Naive thymus-derived CD8-positive, alpha-beta T cell (primary cell): ENCODE data around the gene DES. TPM values are rescaled to one million over a fixed set of nuclear protein-coding genes. Genes with fewer than 3 reads are reported as not detected.

Source experiments
- ATAC-seq, 2 donors: fragments of 150-1000 bp; cut with Tn5 transposase in 1 of 2; sonication (Bioruptor Pico), chemical (Tn5 transposase) in 1 of 2; 1 replicate in 1 of 2; 2 replicates in 1 of 2; pipeline ENCODE4 v1.10.0; 2021; ENCODE audit warnings: mild to moderate bottlenecking in 2 of 2, moderate library complexity in 2 of 2
- POLR2A ChIA-PET: fragments of 350-600 bp; sonication (Branson Sonifier 250); formaldehyde crosslinking; loops from one replicate; lab custom pipeline; 2021; ENCODE audit warnings: antibody characterized with exemption; lab: Charles Lee
- DNase-seq, 10 donors: peaks; one replicate each; pipeline versions ENCODE4 v3.0.0 to v3.0.0-alpha.2; 2020 to 2022
- H3K27ac Mint-ChIP-seq, 10 donors: one replicate each; pipeline ENCODE4 v1.8.0; 2020 to 2022; ENCODE audit warnings: mild to moderate bottlenecking in 10 of 10, mixed read lengths in 10 of 10, moderate library complexity in 4 of 10, inconsistent platforms in 1 of 10
- H3K27me3 Mint-ChIP-seq, 5 donors: one replicate each; pipeline ENCODE4 v1.8.0; 2021 to 2022; ENCODE audit warnings: mixed read lengths in 5 of 5
- H3K36me3 Mint-ChIP-seq, 3 donors: one replicate each; pipeline ENCODE4 v1.8.0; 2020 to 2022; ENCODE audit warnings: mixed read lengths in 3 of 3, mild to moderate bottlenecking in 2 of 3, inconsistent platforms in 1 of 3
- H3K4me1 Mint-ChIP-seq, 4 donors: one replicate each; pipeline ENCODE4 v1.8.0; 2021 to 2022; ENCODE audit warnings: mixed read lengths in 4 of 4
- H3K4me3 Mint-ChIP-seq, 10 donors: one replicate each; pipeline ENCODE4 v1.8.0; 2020 to 2022; ENCODE audit warnings: mild to moderate bottlenecking in 10 of 10, mixed read lengths in 10 of 10, moderate library complexity in 6 of 10, inconsistent platforms in 1 of 10
- H3K9me3 Mint-ChIP-seq, 9 donors: one replicate each; pipeline ENCODE4 v1.8.0; 2020 to 2022; ENCODE audit warnings: mixed read lengths in 9 of 9, mild to moderate bottlenecking in 3 of 9, inconsistent platforms in 1 of 9, moderate library complexity in 1 of 9
- polyA plus RNA-seq, 3 donors: library from polyadenylated mRNA; unstranded; fragments of 300-500 nt; fragmentation: Illumina TruSeq; gene quantifications; one replicate each; pipeline ENCODE4 v1.2.3, GENCODE V29; 2021
- total RNA-seq, 8 experiments: library from RNA in 2 of 8; stranded (reverse) in 2 of 8; gene quantifications; one replicate each; pipeline ENCODE4 v1.2.3 and lab custom pipeline; 2021 to 2026

DES gene
- not detected for total RNA-seq
- polyA plus RNA-seq: not detected
- 0 to 0.17 (median 0) reads per million in 6 experiments for total RNA-seq (lab: John Stamatoyannopoulos, UW)

- Mint-ChIP-seq H3K27ac (no peak within 1 kb of the TSS), H3K4me3 (peak within 1 kb of the TSS in 3 of 10 donors; percentile 14 to 47 (median 41)), H3K36me3 (peaks cover 0 to 2% (median 0%) of the 10 kb centered on the region in 3 donors), H3K4me1 (peaks cover 1 to 9% (median 3%) of the 10 kb centered on the region in 4 donors), H3K27me3 (peaks cover 16 to 62% (median 32%) of the 10 kb centered on the region in 5 donors), H3K9me3 (peaks cover 0 to 2% (median 0%) of the 10 kb centered on the region in 9 donors)
- ATAC-seq: no peak
- POLR2A ChIA-PET: no interaction called here
- no peak for DNase-seq
Observed at GRCh38 chr2:219418155-219419011, at the start of gene DES. DES (plus strand) TSS chr2:219418377; CDS start chr2:219418463, 86 bp downstream.

GRCh38 chr2:219368690-219369191 is 49.4 kb upstream of the DES start:
- no peaks in the 10 kb centered on the region for H3K9me3 Mint-ChIP-seq
- H3K4me1 Mint-ChIP-seq: peaks cover 0 to 5% (median 1%) of the 10 kb centered on the region in 4 donors
- peaks cover 0 to 12% (median 11%) of the 10 kb centered on the region in 3 donors for H3K36me3 Mint-ChIP-seq
- H3K27ac Mint-ChIP-seq: no peak overlapping the region
- no peaks in the 10 kb centered on the region for H3K27me3 Mint-ChIP-seq
- POLR2A ChIA-PET: no interaction called here
- ATAC-seq (no peak), DNase-seq (no peak)
- H3K4me3 Mint-ChIP-seq: no peak overlapping the region

DNA sequence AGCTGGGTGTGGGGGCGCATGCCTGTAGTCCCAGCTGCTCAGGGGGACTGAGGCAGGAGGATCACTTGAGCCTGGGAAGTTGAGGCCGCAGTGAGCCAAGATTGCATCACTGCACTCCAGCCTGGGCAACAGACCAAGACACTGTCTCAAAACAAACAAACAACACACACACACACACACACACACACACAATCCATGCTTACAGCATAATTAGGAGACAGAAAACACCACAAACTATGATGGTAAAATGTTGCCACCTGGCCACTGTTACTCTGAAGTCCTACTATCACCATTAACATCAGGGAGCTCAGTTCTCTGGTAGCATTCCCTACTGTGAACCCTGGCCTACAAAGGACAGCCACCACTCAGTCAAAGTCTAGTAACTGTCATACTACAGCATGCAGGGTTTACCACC is 48.7 kb upstream of the DES start:
- POLR2A ChIA-PET: no interaction called here
- ATAC-seq (no peak), DNase-seq (no peak)
- no peak overlapping the region for H3K27ac Mint-ChIP-seq
- no peak overlapping the region for H3K4me3 Mint-ChIP-seq
- H3K27me3 Mint-ChIP-seq: no peaks in the 10 kb centered on the region
- H3K36me3 Mint-ChIP-seq: peaks cover 0 to 18% (median 17%) of the 10 kb centered on the region in 3 donors
- no peaks in the 10 kb centered on the region for H3K9me3 Mint-ChIP-seq
- H3K4me1 Mint-ChIP-seq: peaks cover 0 to 5% (median 1%) of the 10 kb centered on the region in 4 donors

DNA sequence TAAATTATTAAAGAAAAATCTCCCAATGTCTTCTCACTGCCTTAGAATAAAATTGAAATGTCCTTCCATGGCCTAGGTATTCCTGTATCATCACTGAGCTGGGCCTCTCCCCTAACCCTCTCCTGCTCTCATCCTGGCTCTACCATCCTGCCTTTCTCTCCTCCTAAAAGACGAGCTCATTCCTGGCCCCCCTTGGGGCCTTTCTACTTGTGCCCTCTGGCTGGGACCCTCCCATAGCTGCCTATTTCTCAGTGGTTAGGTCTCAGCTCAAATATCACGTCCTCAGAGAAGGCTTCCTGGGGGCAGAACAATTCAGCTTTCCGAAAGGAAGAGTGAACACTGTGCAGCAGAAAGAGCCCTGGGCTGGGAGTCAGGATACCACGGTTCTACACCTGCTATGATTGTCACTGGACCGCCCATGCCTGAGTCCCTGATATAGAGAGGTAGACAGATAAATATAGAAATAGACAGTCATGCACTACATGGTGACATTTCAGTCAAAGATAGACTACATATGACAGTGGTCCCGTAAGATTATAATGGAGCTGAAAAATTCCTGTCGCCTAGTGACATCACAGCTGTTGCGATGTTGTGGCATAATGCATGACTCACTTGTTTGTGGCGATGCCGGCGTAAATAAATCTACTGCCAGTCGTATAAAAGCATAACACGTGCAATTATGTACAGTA is 39.9 kb upstream of the DES start:
- Mint-ChIP-seq H3K27me3 (no peaks in the 10 kb centered on the region), H3K9me3 (no peaks in the 10 kb centered on the region), H3K4me3 (no peak overlapping the region), H3K27ac (peak overlapping the region in 2 of 10 donors; percentile 17 to 70), H3K4me1 (peaks cover 0 to 6% (median 2%) of the 10 kb centered on the region in 4 donors), H3K36me3 (peaks cover 0 to 72% (median 21%) of the 10 kb centered on the region in 3 donors)
- no peak for DNase-seq
- ATAC-seq: no peak
- POLR2A ChIA-PET: interaction anchor here (1.4 kb wide), 1 partner anchor 9 kb away, joined by 3 read pairs; the partner anchor contains the start of gene DNPEP

DNA sequence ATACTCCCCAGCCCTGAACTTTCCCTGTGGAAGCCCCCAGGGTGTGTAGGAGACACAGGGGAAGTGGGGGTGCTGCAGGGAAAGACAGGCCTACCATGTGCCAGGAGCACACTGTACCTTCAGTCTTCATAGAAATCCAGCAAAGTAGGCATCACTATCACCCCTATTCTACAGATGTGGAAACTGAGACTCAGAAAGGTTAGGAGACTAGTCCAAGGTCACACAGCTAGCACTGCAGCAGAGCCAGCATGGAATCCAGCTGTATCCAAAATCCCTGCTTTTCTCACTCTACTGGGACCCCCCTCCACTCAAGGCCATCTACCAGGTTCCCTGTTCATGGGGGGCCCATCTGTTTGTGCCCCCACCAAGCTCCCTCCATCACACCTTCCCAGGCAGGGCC is 37.3 kb upstream of the DES start:
- DNase-seq: no peak
- Mint-ChIP-seq H3K4me3 (no peak overlapping the region), H3K9me3 (no peaks in the 10 kb centered on the region), H3K4me1 (peaks cover 3 to 16% (median 7%) of the 10 kb centered on the region in 4 donors), H3K27ac (peak overlapping the region in 1 of 10 donors; percentile 29), H3K27me3 (no peaks in the 10 kb centered on the region), H3K36me3 (peaks cover 0 to 71% (median 15%) of the 10 kb centered on the region in 3 donors)
- POLR2A ChIA-PET: no interaction called here
- no peak for ATAC-seq

DNA sequence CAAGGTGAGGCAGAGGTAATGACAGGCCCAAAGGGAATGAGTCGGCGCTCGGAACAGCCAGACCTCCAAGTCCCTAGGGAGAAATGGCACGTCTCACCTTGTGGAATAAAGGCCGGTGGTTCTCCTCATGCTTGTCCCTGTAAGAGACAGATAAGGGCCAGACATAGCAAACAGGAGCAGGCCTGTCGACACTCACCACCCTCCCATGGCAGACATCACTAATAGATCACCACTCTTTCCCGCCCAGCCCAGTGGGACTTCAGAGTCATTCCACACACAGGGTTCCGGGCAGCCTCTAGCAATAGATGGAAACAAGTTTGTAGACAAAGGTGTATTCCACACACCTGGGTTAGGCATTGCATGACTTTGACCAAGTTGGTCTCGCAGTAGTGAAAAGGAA is 36.7 kb upstream of the DES start:
- no peak for DNase-seq
- ATAC-seq: no peak
- Mint-ChIP-seq H3K27ac (no peak overlapping the region), H3K36me3 (peaks cover 0 to 70% (median 18%) of the 10 kb centered on the region in 3 donors), H3K9me3 (no peaks in the 10 kb centered on the region), H3K27me3 (no peaks in the 10 kb centered on the region), H3K4me3 (no peak overlapping the region), H3K4me1 (peaks cover 7 to 22% (median 10%) of the 10 kb centered on the region in 4 donors)
- POLR2A ChIA-PET: no interaction called here

- H3K36me3 Mint-ChIP-seq: peaks cover 0 to 52% (median 10%) of the 10 kb centered on the region in 3 donors
- ATAC-seq (no peak), DNase-seq (no peak)
- peak overlapping the region in 4 of 10 donors; percentile 33 to 48 (median 38) for H3K27ac Mint-ChIP-seq
- POLR2A ChIA-PET: no interaction called here
- H3K9me3 Mint-ChIP-seq: no peaks in the 10 kb centered on the region
- H3K27me3 Mint-ChIP-seq: no peaks in the 10 kb centered on the region
- H3K4me1 Mint-ChIP-seq: peaks cover 7 to 38% (median 23%) of the 10 kb centered on the region in 4 donors
- H3K4me3 Mint-ChIP-seq: peak overlapping the region in 3 of 10 donors; percentile 12 to 33 (median 29)
Observed at GRCh38 chr2:219384083-219384713, 34.0 kb upstream of the DES start.

DNA sequence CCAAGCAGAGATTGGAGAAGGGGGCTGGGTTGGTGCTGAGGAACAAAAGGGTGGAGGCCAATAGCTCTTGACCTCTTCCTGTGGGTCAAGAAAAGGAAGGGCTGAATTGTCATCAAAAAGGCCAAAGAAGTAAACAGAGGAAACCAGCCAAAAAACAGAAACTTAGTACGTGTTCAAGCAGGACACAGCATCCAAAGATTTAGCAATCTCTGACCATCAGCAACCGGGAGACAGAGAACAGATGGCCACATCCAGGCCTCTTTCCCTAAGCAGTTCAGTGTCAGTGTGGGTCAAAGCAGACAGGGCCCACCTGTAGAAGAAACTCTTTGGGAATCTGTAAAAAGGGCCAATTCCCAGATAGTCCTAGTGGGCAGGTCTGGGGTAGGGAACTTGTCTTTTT is 33.3 kb upstream of the DES start:
- ATAC-seq (no peak), DNase-seq (no peak)
- H3K4me3 Mint-ChIP-seq: peak overlapping the region in 6 of 10 donors; percentile 12 to 45 (median 22)
- H3K4me1 Mint-ChIP-seq: peaks cover 7 to 38% (median 23%) of the 10 kb centered on the region in 4 donors
- POLR2A ChIA-PET: no interaction called here
- peak overlapping the region in 5 of 10 donors; percentile 32 to 68 (median 56) for H3K27ac Mint-ChIP-seq
- H3K9me3 Mint-ChIP-seq: no peaks in the 10 kb centered on the region
- peaks cover 0 to 52% (median 10%) of the 10 kb centered on the region in 3 donors for H3K36me3 Mint-ChIP-seq
- H3K27me3 Mint-ChIP-seq: no peaks in the 10 kb centered on the region

DNA sequence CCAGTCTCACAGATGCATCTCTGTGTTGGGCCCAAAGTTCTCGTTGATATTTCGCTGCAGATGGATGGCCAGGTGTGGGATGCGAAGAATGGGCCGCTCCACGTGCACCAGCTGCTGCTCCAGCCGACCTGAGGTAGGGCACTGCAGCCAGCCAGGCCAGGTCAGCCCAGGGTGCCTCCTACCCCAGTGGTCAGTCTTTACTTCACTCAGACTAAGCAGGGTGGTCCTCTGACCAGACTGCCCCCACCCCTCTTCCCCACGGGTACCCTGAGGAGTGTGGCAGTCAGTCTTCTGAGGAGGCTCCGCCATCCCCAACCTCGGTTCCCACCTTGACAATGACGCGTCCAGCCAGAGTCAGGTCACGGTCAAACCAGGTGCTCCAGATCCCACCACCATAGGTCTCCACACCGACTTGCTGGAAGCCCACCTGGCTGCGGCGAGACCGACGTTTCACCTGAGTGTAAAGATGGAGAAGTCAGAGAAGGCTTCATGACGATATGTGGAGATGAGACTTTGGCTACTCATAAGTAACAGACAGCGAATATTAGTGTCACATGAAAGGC is 32.1 kb upstream of the DES start:
- no peak for ATAC-seq
- H3K27me3 Mint-ChIP-seq: no peaks in the 10 kb centered on the region
- H3K27ac Mint-ChIP-seq: peak overlapping the region in 4 of 10 donors; percentile 29 to 97 (median 85)
- H3K36me3 Mint-ChIP-seq: peaks cover 0 to 44% (median 10%) of the 10 kb centered on the region in 3 donors
- H3K4me3 Mint-ChIP-seq: peak overlapping the region in 9 of 10 donors; percentile 55 to 96 (median 94)
- DNase-seq: no peak
- POLR2A ChIA-PET: interaction anchor here (0.9 kb wide), 1 partner anchor 675 kb away, joined by 3 read pairs; the partner anchor contains the start of gene TTLL4
- peaks cover 7 to 38% (median 23%) of the 10 kb centered on the region in 4 donors for H3K4me1 Mint-ChIP-seq
- H3K9me3 Mint-ChIP-seq: no peaks in the 10 kb centered on the region

DNA sequence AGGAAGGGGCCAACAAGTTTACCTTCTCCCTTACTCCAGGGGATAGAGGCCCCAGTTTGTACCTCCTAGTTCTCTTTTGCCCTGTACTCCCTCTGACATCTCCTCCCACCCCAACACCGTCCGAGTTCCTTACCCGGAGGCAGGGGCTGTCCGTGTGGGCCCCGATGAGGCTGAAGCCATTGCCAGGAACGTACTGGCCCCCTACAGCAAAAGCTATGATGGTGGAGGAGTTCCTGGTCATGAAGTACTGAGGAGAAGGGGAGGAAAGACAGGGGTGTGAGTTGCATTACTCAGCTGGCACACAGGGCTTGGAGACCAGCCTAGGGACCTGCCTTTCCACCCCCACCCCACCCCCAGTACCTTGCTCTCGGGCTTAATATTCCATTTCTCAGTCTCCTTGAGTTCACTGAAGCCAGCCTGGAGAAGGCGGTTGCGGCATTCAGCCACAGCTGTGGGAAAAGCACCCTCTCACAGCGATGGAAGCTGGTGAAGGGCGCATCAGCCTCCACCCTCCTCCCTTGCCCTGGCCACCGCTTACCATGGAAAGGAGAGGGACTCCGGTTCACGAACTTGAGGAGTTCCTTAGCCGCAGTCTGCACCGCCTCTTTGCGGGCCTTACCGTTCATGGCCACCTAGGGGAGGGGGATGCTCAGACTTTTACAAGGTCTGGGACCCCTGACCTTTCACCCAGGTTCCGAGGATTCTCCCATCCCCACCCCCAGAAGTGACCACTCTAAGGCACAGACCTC is 31.5 kb upstream of the DES start:
- peak in 2 of 10 donors; percentile 5 to 9 for DNase-seq
- H3K4me3 Mint-ChIP-seq: peak overlapping the region; percentile 90 to 97 (median 94)
- POLR2A ChIA-PET: interaction anchor here (0.6 to 2.5 kb wide), 7 partner anchors 10 to 1435 kb away, joined by 3 to 10 read pairs (median 9); partner anchors contain the start of genes ANKZF1, ATG9A, DNAJB2 and TTLL4
- peaks cover 0 to 37% (median 7%) of the 10 kb centered on the region in 3 donors for H3K36me3 Mint-ChIP-seq
- peak overlapping the region; percentile 91 to 99 (median 96) for H3K27ac Mint-ChIP-seq
- peaks cover 6 to 36% (median 23%) of the 10 kb centered on the region in 4 donors for H3K4me1 Mint-ChIP-seq
- H3K27me3 Mint-ChIP-seq: no peaks in the 10 kb centered on the region
- H3K9me3 Mint-ChIP-seq: no peaks in the 10 kb centered on the region
- no peak for ATAC-seq
